AG04450 (cell line): ENCODE results near the gene C11orf21. TPM values are rescaled to one million over a fixed set of nuclear protein-coding genes. Genes with fewer than 3 reads are reported as not detected.

Experiments
- CTCF ChIA-PET: fragments of 300-600, 350-600 bp; formaldehyde crosslinking; extraction: SDS; loops from one replicate; lab custom pipeline; 2022; ENCODE audit warnings: antibody characterized with exemption, inconsistent platforms; lab: Charles Lee
- POLR2A ChIA-PET: fragments of 350-600 bp; formaldehyde crosslinking; extraction: SDS; loops from one replicate; lab custom pipeline; 2021; ENCODE audit warnings: antibody characterized with exemption, inconsistent platforms; lab: Yijun Ruan, JAX
- DNase-seq: peaks from one replicate; pipeline ENCODE4 v3.0.0-alpha.2; 2011; ENCODE audit warnings: low read depth, low spot score
- H3K27ac ChIP-seq: one replicate; pipeline ENCODE4 v1.5.1; 2012; ENCODE audit warnings: low read depth, low read length, control low read depth
- H3K27me3 ChIP-seq: one replicate; pipeline ENCODE4 v1.6.0; 2012; ENCODE audit warnings: low read length; ENCODE audit not compliant: control insufficient read depth, insufficient read depth
- H3K4me3 ChIP-seq: 2 replicates; pipeline ENCODE4 v1.5.1; 2011; ENCODE audit warnings: mild to moderate bottlenecking, low read depth, low read length, control low read depth
- H3K9me3 ChIP-seq: 2 replicates; pipeline ENCODE4 v1.5.1; 2012; ENCODE audit warnings: low read length; ENCODE audit not compliant: control insufficient read depth, insufficient read depth
- polyA plus RNA-seq: library from polyadenylated mRNA; depleted of rRNA; stranded (reverse); fragments of >200 nt; gene quantifications from 2 replicates; pipeline ENCODE4 v1.2.3, GENCODE V29; 2011
- TF ChIP-seq, protein P1 (sequence below): IDR thresholded peaks from 2 replicates; pipeline ENCODE4 v1.5.1; 2011; ENCODE audit warnings: low read depth, low read length, control low read depth, inconsistent platforms

C11orf21 gene
- polyA plus RNA-seq, 1 experiment = not detected

DNA sequence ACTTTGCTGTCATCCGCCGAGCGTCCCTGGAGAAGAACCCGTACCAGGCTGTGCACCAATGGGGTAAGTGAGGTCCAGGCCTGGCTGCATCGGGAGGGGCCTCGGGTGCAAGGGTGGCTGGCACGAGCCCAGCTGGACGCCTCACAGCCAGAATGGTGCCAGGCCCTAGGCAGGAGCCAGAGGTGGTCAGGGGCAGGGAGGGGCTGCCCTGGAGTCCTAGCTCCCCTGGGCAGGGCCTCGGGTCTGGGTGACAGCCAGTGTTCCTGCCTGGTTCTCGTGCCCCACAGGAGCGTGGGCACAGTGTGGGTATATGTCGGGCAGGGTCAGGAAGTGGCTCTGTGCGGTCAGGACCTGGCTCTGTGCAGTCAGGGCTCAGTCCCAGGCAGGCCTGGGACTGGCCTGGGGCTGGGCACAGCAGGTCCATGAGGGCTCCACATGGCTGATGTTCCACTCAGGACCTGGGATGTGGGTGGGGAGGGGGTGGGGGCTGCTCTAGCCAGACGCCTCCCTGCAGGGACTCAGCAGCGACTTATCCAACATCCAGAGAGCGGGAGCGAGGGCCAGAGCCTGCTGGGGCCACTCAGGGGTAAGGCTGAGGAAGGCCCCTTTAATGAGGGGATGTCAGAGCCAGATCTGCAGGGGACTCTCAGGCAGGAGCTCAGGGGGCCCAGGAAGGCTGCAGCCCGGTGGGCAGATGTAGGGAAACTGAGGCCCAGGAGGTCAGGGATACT is 1.3 kb upstream of the C11orf21 start:
- Histone ChIP-seq H3K9me3 (no peaks in the 10 kb centered on the region), H3K27ac (no peak overlapping the region), H3K27me3 (peaks cover 6% of the 10 kb centered on the region), H3K4me3 (no peak overlapping the region)
- DNase-seq = no peak
- ChIA-PET POLR2A (no interaction called here), CTCF (interaction anchor here (4.9 kb wide), 1 partner anchor 117 kb away, joined by 116 read pairs; no protein-coding TSS in a partner anchor)
- TF ChIP-seq, protein P1, sequence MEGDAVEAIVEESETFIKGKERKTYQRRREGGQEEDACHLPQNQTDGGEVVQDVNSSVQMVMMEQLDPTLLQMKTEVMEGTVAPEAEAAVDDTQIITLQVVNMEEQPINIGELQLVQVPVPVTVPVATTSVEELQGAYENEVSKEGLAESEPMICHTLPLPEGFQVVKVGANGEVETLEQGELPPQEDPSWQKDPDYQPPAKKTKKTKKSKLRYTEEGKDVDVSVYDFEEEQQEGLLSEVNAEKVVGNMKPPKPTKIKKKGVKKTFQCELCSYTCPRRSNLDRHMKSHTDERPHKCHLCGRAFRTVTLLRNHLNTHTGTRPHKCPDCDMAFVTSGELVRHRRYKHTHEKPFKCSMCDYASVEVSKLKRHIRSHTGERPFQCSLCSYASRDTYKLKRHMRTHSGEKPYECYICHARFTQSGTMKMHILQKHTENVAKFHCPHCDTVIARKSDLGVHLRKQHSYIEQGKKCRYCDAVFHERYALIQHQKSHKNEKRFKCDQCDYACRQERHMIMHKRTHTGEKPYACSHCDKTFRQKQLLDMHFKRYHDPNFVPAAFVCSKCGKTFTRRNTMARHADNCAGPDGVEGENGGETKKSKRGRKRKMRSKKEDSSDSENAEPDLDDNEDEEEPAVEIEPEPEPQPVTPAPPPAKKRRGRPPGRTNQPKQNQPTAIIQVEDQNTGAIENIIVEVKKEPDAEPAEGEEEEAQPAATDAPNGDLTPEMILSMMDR = no peak

DNA sequence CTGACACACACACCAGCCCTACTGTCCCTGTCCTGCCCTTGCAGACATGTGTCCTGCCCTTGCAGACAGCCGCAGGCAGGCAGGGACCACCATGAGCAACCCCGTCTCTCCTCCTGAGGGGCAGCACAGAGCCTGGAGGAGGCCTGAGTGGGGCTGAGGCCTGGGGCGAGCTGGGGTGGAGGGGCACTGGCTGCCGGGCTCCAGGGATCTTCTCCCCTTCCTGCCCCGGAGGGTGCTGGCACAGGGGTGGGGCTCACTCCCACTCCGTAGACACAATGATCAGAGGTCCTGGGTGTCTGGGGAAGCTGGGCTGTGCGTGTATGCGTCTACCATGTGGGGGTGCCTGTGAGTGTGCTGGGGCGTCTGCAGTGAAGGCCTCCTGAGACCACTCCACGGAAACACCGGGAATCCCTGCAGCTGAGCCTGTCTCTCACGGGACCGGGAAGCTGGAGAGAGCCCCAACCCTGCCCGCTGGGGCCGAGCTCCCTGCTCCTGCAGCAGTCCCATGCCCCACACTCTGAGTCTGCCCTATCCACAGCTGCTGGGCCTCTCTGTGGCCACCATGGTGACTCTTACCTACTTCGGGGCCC is 683 bp upstream of the C11orf21 start:
- ChIA-PET CTCF (interaction anchor here (1.1 to 4.9 kb wide), 2 partner anchors 105 to 118 kb away, joined by 5 to 116 read pairs; no protein-coding TSS in a partner anchor), POLR2A (no interaction called here)
- Histone ChIP-seq H3K27me3 (peaks cover 12% of the 10 kb centered on the region), H3K9me3 (no peaks in the 10 kb centered on the region), H3K4me3 (no peak overlapping the region), H3K27ac (no peak overlapping the region)
- TF ChIP-seq, protein P1 = no peak
- no peak for DNase-seq

DNA sequence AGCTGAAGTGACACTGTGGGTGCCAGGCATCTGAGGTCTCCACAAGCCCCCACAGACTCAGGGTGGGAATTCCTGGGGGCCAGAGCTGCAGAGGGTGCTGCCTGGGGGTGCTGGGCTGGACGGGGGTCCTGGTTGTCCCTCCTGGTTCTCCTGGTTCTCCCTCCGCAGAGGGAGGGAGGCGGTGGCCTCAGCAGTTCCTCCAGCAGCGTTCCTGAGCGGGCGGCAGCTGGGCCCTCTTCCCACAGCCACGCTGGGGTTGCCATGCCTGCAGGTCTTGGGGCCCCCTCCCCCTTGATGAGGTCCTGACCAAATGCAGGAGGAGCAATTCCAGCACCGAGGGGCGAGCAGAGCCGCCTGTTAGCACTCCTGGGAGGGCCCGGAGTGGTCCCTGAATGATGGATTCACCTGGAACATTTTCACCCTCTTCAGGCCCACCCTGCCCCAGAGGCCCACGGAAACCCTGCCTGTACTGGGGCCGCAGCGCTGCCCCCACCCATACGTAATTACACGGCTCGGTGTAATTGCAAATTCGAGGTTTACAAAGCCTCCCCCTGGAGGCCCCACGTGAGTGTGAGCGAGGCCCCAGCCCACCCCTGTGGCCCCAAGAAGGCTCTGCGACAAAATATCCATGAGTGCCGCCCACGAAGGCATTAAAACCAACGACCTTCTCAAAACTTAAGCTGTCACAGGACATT is 635 bp downstream of the C11orf21 start:
- ChIA-PET CTCF (interaction anchor here (0.7 to 1.1 kb wide), 3 partner anchors 104 to 241 kb away, joined by 5 to 6 read pairs (median 5); no protein-coding TSS in a partner anchor), POLR2A (no interaction called here)
- TF ChIP-seq, protein P1 = no peak
- DNase-seq = no peak
- no peak overlapping the region for H3K4me3 ChIP-seq
- H3K27me3 ChIP-seq = peaks cover 14% of the 10 kb centered on the region
- H3K9me3 ChIP-seq = no peaks in the 10 kb centered on the region
- no peak overlapping the region for H3K27ac ChIP-seq

DNA sequence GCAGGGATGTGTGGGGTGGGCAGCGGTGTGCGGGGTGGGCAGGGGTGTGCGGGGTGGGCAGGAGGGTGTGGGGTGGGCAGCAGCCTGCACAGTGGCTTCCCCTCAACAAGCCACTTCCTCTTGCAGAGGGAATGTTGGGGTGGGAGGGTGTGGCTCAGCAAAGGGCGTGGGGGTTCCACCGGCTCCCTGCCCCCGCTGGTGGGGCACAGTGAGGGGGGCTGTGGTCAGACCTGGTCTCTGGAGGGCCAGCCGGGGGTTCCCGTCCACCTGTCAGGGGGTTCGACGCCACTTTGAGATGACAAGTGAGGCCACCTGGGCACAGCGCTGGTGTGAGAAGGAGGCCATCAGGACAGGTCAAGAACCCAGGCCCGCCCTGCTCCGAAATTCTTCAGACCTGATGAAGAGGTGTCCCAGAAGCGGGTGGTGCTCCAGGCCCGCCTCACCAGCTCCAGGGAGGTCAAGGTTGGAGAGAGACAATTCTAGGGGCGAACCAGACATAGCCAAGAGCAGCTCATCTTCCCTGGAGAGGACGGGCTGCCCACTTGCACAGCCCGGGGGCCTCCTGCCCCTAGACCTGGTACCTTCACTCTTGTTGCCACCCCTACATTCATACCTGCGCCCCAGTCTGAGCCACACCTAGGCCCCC is 1.3 kb downstream of the C11orf21 start:
- TF ChIP-seq, protein P1 = no peak
- no peak overlapping the region for H3K27ac ChIP-seq
- no peak overlapping the region for H3K4me3 ChIP-seq
- no peaks in the 10 kb centered on the region for H3K9me3 ChIP-seq
- CTCF ChIA-PET = no interaction called here
- DNase-seq = no peak
- H3K27me3 ChIP-seq = peaks cover 14% of the 10 kb centered on the region
- POLR2A ChIA-PET = no interaction called here
